H9 (cell line): ENCODE data around the gene STON2. TPM values are rescaled to one million over a fixed set of nuclear protein-coding genes. Genes with fewer than 3 reads are reported as not detected.

Source experiments
- DNase-seq: peaks from one replicate; pipeline ENCODE4 v3.0.0-alpha.2; 2017
- H2AFZ ChIP-seq: one replicate; pipeline ENCODE4 v1.6.1; 2013; ENCODE audit warnings: mild to moderate bottlenecking, low read length, control low read depth, moderate library complexity
- H2AK5ac ChIP-seq: 2 replicates; pipeline ENCODE4 v1.6.1; 2013; ENCODE audit warnings: low read length, control low read depth, mixed read lengths; ENCODE audit not compliant: insufficient read length
- H2BK120ac ChIP-seq: one replicate; pipeline ENCODE4 v1.6.1; 2013; ENCODE audit warnings: low read depth, mild to moderate bottlenecking, low read length, control low read depth, inconsistent platforms; ENCODE audit not compliant: poor library complexity, severe bottlenecking
- H2BK12ac ChIP-seq: 2 replicates; pipeline ENCODE4 v1.6.1; 2013; ENCODE audit warnings: low read length, control low read depth, mixed read lengths, low read depth; ENCODE audit not compliant: insufficient read length
- H2BK15ac ChIP-seq: 2 replicates; pipeline ENCODE4 v1.6.1; 2013; ENCODE audit warnings: low read depth, low read length, control low read depth
- H2BK20ac ChIP-seq: one replicate; pipeline ENCODE4 v1.6.1; 2013; ENCODE audit warnings: low read depth, mild to moderate bottlenecking, low read length, control low read depth, inconsistent platforms; ENCODE audit not compliant: poor library complexity, severe bottlenecking
- H2BK5ac ChIP-seq: 2 replicates; pipeline ENCODE4 v1.6.1; 2013; ENCODE audit warnings: low read length, control low read depth, mixed read lengths; ENCODE audit not compliant: insufficient read length
- H3K14ac ChIP-seq: 2 replicates; pipeline ENCODE4 v1.6.1; 2013; ENCODE audit warnings: low read length, control low read depth; ENCODE audit not compliant: insufficient read depth
- H3K18ac ChIP-seq: 2 replicates; pipeline ENCODE4 v1.6.1; 2013; ENCODE audit warnings: low read depth, mild to moderate bottlenecking, mixed read lengths, low read length, control low read depth; ENCODE audit not compliant: insufficient read length
- H3K23ac ChIP-seq: 2 replicates; pipeline ENCODE4 v1.6.1; 2013; ENCODE audit warnings: low read length, control low read depth, mixed read lengths, low read depth; ENCODE audit not compliant: insufficient read length
- H3K23me2 ChIP-seq: 2 replicates; pipeline ENCODE4 v1.6.1; 2013; ENCODE audit warnings: low read depth, mild to moderate bottlenecking, mixed read lengths, low read length, control low read depth; ENCODE audit not compliant: insufficient read length, poor library complexity, severe bottlenecking
- H3K27ac ChIP-seq: 2 replicates; pipeline ENCODE4 v1.5.1; 2013; ENCODE audit warnings: low read length, control low read depth, mixed read lengths, low read depth; ENCODE audit not compliant: insufficient read length
- H3K27me3 ChIP-seq: 2 replicates; pipeline ENCODE4 v1.6.1; 2013; ENCODE audit warnings: low read length, control low read depth, inconsistent platforms; ENCODE audit not compliant: insufficient read depth
- H3K4ac ChIP-seq: 2 replicates; pipeline ENCODE4 v1.6.1; 2013; ENCODE audit warnings: low read depth, mild to moderate bottlenecking, control low read depth, inconsistent platforms, low read length, moderate library complexity
- H3K4me1 ChIP-seq: 2 replicates; pipeline ENCODE4 v1.6.1; 2013; ENCODE audit warnings: low read length, control low read depth, inconsistent platforms; ENCODE audit not compliant: insufficient read depth
- H3K4me2 ChIP-seq: 2 replicates; pipeline ENCODE4 v1.6.1; 2013; ENCODE audit warnings: low read length, control low read depth, mixed read lengths; ENCODE audit not compliant: insufficient read length, insufficient read depth
- H3K56ac ChIP-seq: 2 replicates; pipeline ENCODE4 v1.6.1; 2013; ENCODE audit warnings: low read depth, mild to moderate bottlenecking, mixed read lengths, low read length, control low read depth; ENCODE audit not compliant: insufficient read length
- H3K79me1 ChIP-seq: 2 replicates; pipeline ENCODE4 v1.6.1; 2013; ENCODE audit warnings: low read depth, mild to moderate bottlenecking, moderate library complexity, low read length, control low read depth, inconsistent platforms; ENCODE audit not compliant: insufficient read depth, poor library complexity, severe bottlenecking
- H3K79me2 ChIP-seq: 2 replicates; pipeline ENCODE4 v1.6.1; 2013; ENCODE audit warnings: low read length, control low read depth, inconsistent platforms; ENCODE audit not compliant: insufficient read depth
- H3K9ac ChIP-seq: 2 replicates; pipeline ENCODE4 v1.6.1; 2013; ENCODE audit warnings: low read length, control low read depth, mixed read lengths; ENCODE audit not compliant: insufficient read length; ENCODE audit errors: extremely low read depth
- H3K9me3 ChIP-seq: one replicate; pipeline ENCODE4 v1.6.1; 2013; ENCODE audit warnings: low read depth, low read length, inconsistent platforms; ENCODE audit not compliant: control insufficient read depth
- H3T11ph ChIP-seq: one replicate; pipeline ENCODE4 v1.6.1; 2013; ENCODE audit warnings: mild to moderate bottlenecking, low read length, control low read depth, inconsistent platforms
- H4K20me1 ChIP-seq: one replicate; pipeline ENCODE4 v1.6.1; 2013; ENCODE audit not compliant: control insufficient read depth, insufficient read length, insufficient read depth
- H4K5ac ChIP-seq: 2 replicates; pipeline ENCODE4 v1.6.1; 2013; ENCODE audit warnings: low read depth, mild to moderate bottlenecking, mixed read lengths, low read length, control low read depth; ENCODE audit not compliant: insufficient read length
- H4K8ac ChIP-seq: replicated peaks from 2 replicates; pipeline ENCODE4 v1.6.1; 2013; ENCODE audit warnings: low read length, control low read depth, mixed read lengths, low read depth; ENCODE audit not compliant: insufficient read length
- H4K91ac ChIP-seq: 2 replicates; pipeline ENCODE4 v1.6.1; 2013; ENCODE audit warnings: low read depth, mild to moderate bottlenecking, moderate library complexity, mixed read lengths, low read length, control low read depth; ENCODE audit not compliant: insufficient read length
- H3K27ac Mint-ChIP-seq, 3 experiments: 2 replicates in 2 of 3; 3 replicates in 1 of 3; pipeline ENCODE4 v1.8.0; 2020 to 2021; ENCODE audit warnings: mixed read lengths in 3 of 3, mild to moderate bottlenecking in 1 of 3, moderate library complexity in 1 of 3
- H3K27me3 Mint-ChIP-seq: 2 replicates; pipeline ENCODE4 v1.8.0; 2021; ENCODE audit warnings: low read depth, mild to moderate bottlenecking, moderate library complexity, mixed read lengths
- H3K36me3 Mint-ChIP-seq, 3 experiments: 2 replicates in 2 of 3; 3 replicates in 1 of 3; pipeline ENCODE4 v1.8.0; 2020 to 2021; ENCODE audit warnings: low read depth in 3 of 3, mixed read lengths in 3 of 3; ENCODE audit not compliant: insufficient read depth in 1 of 3
- H3K4me1 Mint-ChIP-seq, 2 experiments: 2 replicates each; pipeline ENCODE4 v1.8.0; 2020; ENCODE audit warnings: mixed read lengths in 2 of 2
- H3K4me3 Mint-ChIP-seq, 2 experiments: 2 replicates in 1 of 2; 3 replicates in 1 of 2; pipeline ENCODE4 v1.8.0; 2020 to 2021; ENCODE audit warnings: mild to moderate bottlenecking in 2 of 2, mixed read lengths in 2 of 2, moderate library complexity in 1 of 2
- H3K9me3 Mint-ChIP-seq, 2 experiments: 2 replicates in 1 of 2; 3 replicates in 1 of 2; pipeline ENCODE4 v1.8.0; 2020; ENCODE audit warnings: mild to moderate bottlenecking in 2 of 2, mixed read lengths in 2 of 2, moderate library complexity in 1 of 2
- CTCF ChIP-seq: fragments of 200-600 bp; sonication (generic); conservative IDR thresholded peaks from 3 replicates; pipeline ENCODE4 v1.8.0; 2021; ENCODE audit warnings: antibody characterized with exemption, mild to moderate bottlenecking
- WGBS: extraction: QIAGEN DNeasy Blood & Tissue Kit; methylation state at CpG from one replicate; pipeline ENCODE4 v1.1.7; 2013; ENCODE audit warnings: missing lambda C conversion rate, low lambda C conversion rate, mixed read lengths; ENCODE audit not compliant: insufficient read length; ENCODE audit errors: extremely low coverage; 5-methylcytosine and 5-hydroxymethylcytosine counted together
- total RNA-seq: library from RNA; stranded (reverse); gene quantifications from 2 replicates; pipeline ENCODE4 v1.2.1, GENCODE V29; 2021

The STON2 gene
- total RNA-seq, 1 experiment from 2014 or later, result 62.9 TPM

- Histone ChIP-seq H3K9ac (no peak overlapping the region), H3K23ac (no peak overlapping the region), H2BK15ac (no peak overlapping the region), H3T11ph (no peak overlapping the region), H4K5ac (no peak overlapping the region), H3K56ac (no peak overlapping the region), H3K79me2 (no peaks in the 10 kb centered on the region), H2AK5ac (no peak overlapping the region), H3K23me2 (no peaks in the 10 kb centered on the region), H4K91ac (no peak overlapping the region), H2AFZ (no peak overlapping the region), H3K14ac (no peak overlapping the region), H3K27ac (no peak overlapping the region), H3K4me1 (no peaks in the 10 kb centered on the region), H2BK120ac (no peak overlapping the region), H3K4me2 (no peak overlapping the region), H4K20me1 (no peaks in the 10 kb centered on the region), H3K4ac (no peak overlapping the region), H3K18ac (no peak overlapping the region), H4K8ac (no peak overlapping the region), H2BK20ac (no peak overlapping the region), H3K79me1 (no peaks in the 10 kb centered on the region), H3K27me3 (no peaks in the 10 kb centered on the region), H2BK5ac (no peak overlapping the region), H3K9me3 (no peaks in the 10 kb centered on the region), H2BK12ac (no peak overlapping the region)
- H3K27me3 Mint-ChIP-seq, result no peaks in the 10 kb centered on the region
- H3K9me3 Mint-ChIP-seq, result no peaks in the 10 kb centered on the region
- WGBS, result no CpG with 5 or more reads among the region's 2 CpGs
- H3K4me1 Mint-ChIP-seq, result peaks cover 2 to 3% of the 10 kb centered on the region in 2 experiments; a peak in 2 of 4 replicates
- TF ChIP-seq CTCF, result no peak
- no peak overlapping the region for H3K27ac Mint-ChIP-seq
- DNase-seq, result no peak
- no peaks in the 10 kb centered on the region; a peak in 2 of 7 replicates for H3K36me3 Mint-ChIP-seq
- no peak overlapping the region for H3K4me3 Mint-ChIP-seq
Observed at GRCh38 chr14:81298911-81299310, 101.2 kb downstream of the STON2 start.
